BLaER1 treated with 17β-estradiol and CSF1 and Interleukin-3, amounts not matched to agents 10 nM and 100 nM (cell line): ENCODE results near the gene ANK2.

Experiments
- H3K27ac ChIP-seq, 11 experiments: shearing (Covaris generic); formaldehyde crosslinking; 2 replicates each; pipeline ENCODE4 v1.8.1; 2022
- H3K27me3 ChIP-seq, 11 experiments: shearing (Covaris generic); formaldehyde crosslinking; 2 replicates each; pipeline ENCODE4 v1.8.1; 2022
- H3K36me3 ChIP-seq, 11 experiments: shearing (Covaris generic); formaldehyde crosslinking; 2 replicates each; pipeline ENCODE4 v1.8.1; 2022
- H3K4me1 ChIP-seq, 10 experiments: shearing (Covaris generic); formaldehyde crosslinking; 2 replicates each; pipeline ENCODE4 v1.8.1; 2022
- H3K4me2 ChIP-seq, 11 experiments: shearing (Covaris generic); formaldehyde crosslinking; 2 replicates each; pipeline ENCODE4 v1.8.1; 2022
- H3K4me3 ChIP-seq, 10 experiments: shearing (Covaris generic); formaldehyde crosslinking; 2 replicates each; pipeline ENCODE4 v1.8.1; 2022
- H3K9ac ChIP-seq, 11 experiments: shearing (Covaris generic); formaldehyde crosslinking; 2 replicates each; pipeline ENCODE4 v1.8.1; 2022
- H3K9me3 ChIP-seq, 11 experiments: shearing (Covaris generic); formaldehyde crosslinking; replicated peaks in 1 of 11; 2 replicates each; pipeline ENCODE4 v1.8.1; 2022
- H4K20me1 ChIP-seq, 11 experiments: shearing (Covaris generic); formaldehyde crosslinking; 2 replicates each; pipeline ENCODE4 v1.8.1; 2022
- Cebpa-rat ChIP-seq, 11 experiments: shearing (Covaris generic); IDR thresholded peaks; 2 replicates each; pipeline ENCODE4 v1.8.1; 2022

The ANK2 gene

GRCh38 chr4:113148925-113149324, 99.5 kb downstream of the ANK2 start:
- Histone ChIP-seq H3K27me3 (no peaks in the 10 kb centered on the region), H3K27ac (no peak overlapping the region), H3K9ac (no peak overlapping the region), H3K4me1 (peaks cover 0 to 25% (median 11%) of the 10 kb centered on the region in 10 experiments; a peak in 13 of 20 replicates), H3K9me3 (no peaks in the 10 kb centered on the region), H3K4me2 (no peak overlapping the region), H4K20me1 (no peaks in the 10 kb centered on the region), H3K4me3 (no peak overlapping the region), H3K36me3 (no peaks in the 10 kb centered on the region)
- TF ChIP-seq Cebpa-rat (IDR thresholded peaks at IDR 0.05) = no peak

DNA sequence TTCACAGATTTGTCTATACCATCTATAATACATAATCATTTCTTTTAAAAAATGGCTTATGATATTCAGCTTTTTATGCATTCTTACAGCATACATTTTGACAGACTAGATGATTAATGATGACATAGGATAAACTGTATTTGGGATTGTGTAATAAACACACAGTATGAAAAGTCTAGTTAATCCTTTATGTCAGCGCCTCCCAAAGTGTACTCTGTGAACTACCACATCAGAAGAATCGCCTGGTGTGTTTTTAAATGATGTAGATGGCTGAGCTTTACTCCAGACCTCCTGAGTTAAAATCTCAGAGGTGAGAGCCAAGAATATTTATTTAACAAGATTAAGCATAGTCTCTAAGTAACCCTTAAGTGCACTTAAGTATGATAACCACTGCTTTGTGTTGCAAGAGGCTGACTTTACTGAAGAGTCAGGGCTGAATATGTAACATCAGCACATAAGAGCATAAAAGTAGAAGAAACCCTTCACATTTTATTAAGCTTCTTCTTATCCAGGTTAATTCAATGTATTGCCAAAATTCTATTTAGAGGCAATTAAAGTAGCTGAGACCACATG, 104.2 kb downstream of the ANK2 start:
- no peak overlapping the region for H3K4me2 ChIP-seq
- no peaks in the 10 kb centered on the region for H3K9me3 ChIP-seq
- no peaks in the 10 kb centered on the region for H4K20me1 ChIP-seq
- no peak overlapping the region for H3K9ac ChIP-seq
- peaks cover 0 to 6% (median 0%) of the 10 kb centered on the region in 10 experiments; a peak in 3 of 20 replicates for H3K4me1 ChIP-seq
- no peak for TF ChIP-seq Cebpa-rat (IDR thresholded peaks at IDR 0.05)
- no peaks in the 10 kb centered on the region for H3K27me3 ChIP-seq
- no peak overlapping the region for H3K4me3 ChIP-seq
- H3K27ac ChIP-seq = no peak overlapping the region
- H3K36me3 ChIP-seq = no peaks in the 10 kb centered on the region

DNA sequence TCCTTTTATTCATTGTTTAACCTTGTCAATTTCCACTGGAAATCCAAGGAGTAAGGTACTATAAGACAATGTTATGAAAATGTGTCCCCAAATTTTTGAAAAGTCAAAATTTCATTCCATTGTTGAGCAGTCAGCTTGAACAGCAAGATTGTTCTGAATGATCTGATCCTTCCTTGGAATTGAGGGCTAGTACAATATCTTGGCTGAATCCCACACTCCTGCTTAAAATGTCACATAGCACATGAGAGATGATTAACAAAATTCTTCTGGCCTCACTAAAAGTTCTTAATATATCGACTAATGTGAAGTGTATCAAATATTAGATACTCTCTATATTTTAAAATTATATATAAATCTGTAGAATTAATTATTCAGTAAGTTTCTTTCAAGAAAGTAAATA, 104.8 kb downstream of the ANK2 start:
- no peak overlapping the region for H3K4me3 ChIP-seq
- peaks cover 0 to 6% (median 0%) of the 10 kb centered on the region in 10 experiments; a peak in 3 of 20 replicates for H3K4me1 ChIP-seq
- H3K9me3 ChIP-seq = no peaks in the 10 kb centered on the region
- no peaks in the 10 kb centered on the region for H3K36me3 ChIP-seq
- no peak overlapping the region for H3K27ac ChIP-seq
- no peak overlapping the region for H3K9ac ChIP-seq
- H4K20me1 ChIP-seq = no peaks in the 10 kb centered on the region
- no peaks in the 10 kb centered on the region for H3K27me3 ChIP-seq
- no peak overlapping the region for H3K4me2 ChIP-seq
- no peak for TF ChIP-seq Cebpa-rat (IDR thresholded peaks at IDR 0.05)

DNA sequence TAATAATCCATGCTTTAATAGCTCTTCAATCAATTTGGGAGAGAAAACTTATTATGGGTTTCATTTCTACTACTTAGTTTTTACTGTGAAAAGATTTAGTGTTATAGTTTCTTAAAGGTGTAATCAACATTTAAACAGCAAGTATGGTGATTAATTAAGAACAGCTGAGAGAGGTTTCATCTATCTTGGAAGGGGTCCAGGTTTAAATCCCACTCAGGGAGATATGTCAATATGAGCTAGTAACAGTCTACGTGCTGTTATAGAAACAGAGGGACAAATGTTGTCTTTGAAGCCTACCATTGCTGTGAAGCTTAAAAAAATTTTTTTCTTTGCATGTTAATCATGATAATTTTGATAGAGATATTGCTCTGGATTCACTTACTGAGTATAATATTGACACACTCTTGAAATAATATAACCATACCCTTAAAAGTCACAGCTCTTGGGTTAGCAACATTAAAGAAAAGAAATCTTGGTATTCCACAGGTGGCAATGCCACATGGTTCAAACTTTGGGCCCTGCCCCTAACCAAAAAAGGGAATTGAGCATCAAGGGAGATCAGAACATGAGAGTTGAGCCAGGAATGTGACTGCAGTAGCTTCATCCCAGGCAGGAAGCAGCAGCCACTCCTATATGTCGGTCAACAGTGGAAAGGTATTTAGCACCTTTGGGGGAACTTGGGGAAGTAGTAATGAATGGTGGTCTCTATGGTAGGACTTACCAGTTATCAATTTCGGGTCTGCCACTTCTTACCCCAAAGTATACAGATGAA, 107.8 kb downstream of the ANK2 start:
- Histone ChIP-seq H4K20me1 (no peaks in the 10 kb centered on the region), H3K9ac (no peak overlapping the region), H3K9me3 (no peaks in the 10 kb centered on the region), H3K4me1 (peaks cover 0 to 5% (median 0%) of the 10 kb centered on the region in 10 experiments; a peak in 3 of 20 replicates), H3K4me3 (no peak overlapping the region), H3K36me3 (no peaks in the 10 kb centered on the region), H3K27ac (no peak overlapping the region), H3K27me3 (no peaks in the 10 kb centered on the region), H3K4me2 (no peak overlapping the region)
- no peak for TF ChIP-seq Cebpa-rat (IDR thresholded peaks at IDR 0.05)

GRCh38 chr4:113159942-113160545, 110.6 kb downstream of the ANK2 start:
- no peaks in the 10 kb centered on the region for H3K36me3 ChIP-seq
- no peak for TF ChIP-seq Cebpa-rat (IDR thresholded peaks at IDR 0.05)

DNA sequence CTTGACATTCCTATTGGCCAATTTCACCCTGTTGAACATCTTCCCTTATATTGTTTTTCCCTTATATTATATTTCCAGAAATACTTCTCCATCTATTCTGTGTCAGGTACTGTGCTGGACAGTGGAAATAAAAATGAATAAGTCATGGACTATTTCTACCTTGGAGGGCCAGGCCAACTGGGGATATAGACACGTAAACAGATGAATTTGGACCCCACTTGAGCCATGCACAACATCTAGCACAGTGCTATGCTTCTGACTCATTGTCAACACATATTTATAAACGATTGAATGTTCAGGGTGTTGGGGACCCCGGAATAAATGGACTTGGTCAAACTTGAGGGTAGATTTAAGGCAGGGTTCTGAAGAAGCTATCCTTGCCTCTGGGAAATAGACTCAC, 111.1 kb downstream of the ANK2 start:
- Histone ChIP-seq H3K9me3 (no peaks in the 10 kb centered on the region), H3K36me3 (no peaks in the 10 kb centered on the region), H3K4me3 (no peak overlapping the region), H4K20me1 (no peaks in the 10 kb centered on the region), H3K27me3 (no peaks in the 10 kb centered on the region), H3K4me2 (no peak overlapping the region), H3K9ac (no peak overlapping the region), H3K27ac (no peak overlapping the region), H3K4me1 (no peaks in the 10 kb centered on the region)
- TF ChIP-seq Cebpa-rat (IDR thresholded peaks at IDR 0.05) = no peak

More at GRCh38 chr4:113159942-113160545, 110.6 kb downstream of the ANK2 start:
- Histone ChIP-seq H3K27me3 (no peaks in the 10 kb centered on the region), H4K20me1 (no peaks in the 10 kb centered on the region), H3K27ac (no peak overlapping the region), H3K9ac (no peak overlapping the region), H3K4me2 (no peak overlapping the region), H3K4me3 (no peak overlapping the region), H3K4me1 (no peaks in the 10 kb centered on the region), H3K9me3 (no peaks in the 10 kb centered on the region)

- Histone ChIP-seq H3K9ac (no peak overlapping the region), H4K20me1 (no peaks in the 10 kb centered on the region), H3K4me1 (no peaks in the 10 kb centered on the region), H3K9me3 (no peaks in the 10 kb centered on the region), H3K27me3 (no peaks in the 10 kb centered on the region), H3K4me3 (no peak overlapping the region), H3K4me2 (no peak overlapping the region), H3K36me3 (no peaks in the 10 kb centered on the region), H3K27ac (no peak overlapping the region)
- TF ChIP-seq Cebpa-rat (IDR thresholded peaks at IDR 0.05) = no peak
Observed at GRCh38 chr4:113162089-113162488, 112.6 kb downstream of the ANK2 start.

DNA sequence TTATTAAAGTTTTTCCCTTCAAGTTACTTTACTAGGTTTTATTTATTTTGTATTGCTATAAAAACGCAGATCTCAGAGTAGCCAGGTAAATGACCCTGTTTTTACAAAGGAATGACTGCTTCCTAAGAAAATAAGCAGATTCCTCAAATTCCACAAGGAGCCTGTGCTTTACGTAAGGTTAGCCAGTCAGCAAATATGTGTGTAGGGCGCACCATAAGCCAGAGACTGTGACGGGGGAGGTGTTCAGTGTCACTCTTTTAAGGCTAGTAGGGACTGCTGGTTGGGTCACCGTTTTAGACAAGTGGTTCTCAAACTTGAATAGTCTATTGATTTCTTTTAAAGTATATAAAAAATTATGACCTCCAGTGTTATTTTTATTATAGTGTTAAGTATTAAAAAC, 119.9 kb downstream of the ANK2 start:
- H3K4me2 ChIP-seq = no peak overlapping the region
- no peaks in the 10 kb centered on the region for H3K9me3 ChIP-seq
- TF ChIP-seq Cebpa-rat (IDR thresholded peaks at IDR 0.05) = no peak
- H3K27me3 ChIP-seq = no peaks in the 10 kb centered on the region
- H3K36me3 ChIP-seq = no peaks in the 10 kb centered on the region
- H4K20me1 ChIP-seq = no peaks in the 10 kb centered on the region
- no peak overlapping the region for H3K27ac ChIP-seq
- no peak overlapping the region for H3K9ac ChIP-seq
- no peaks in the 10 kb centered on the region for H3K4me1 ChIP-seq
- H3K4me3 ChIP-seq = no peak overlapping the region

GRCh38 chr4:113170115-113170804, 120.8 kb downstream of the ANK2 start:
- no peak overlapping the region for H3K27ac ChIP-seq
- no peaks in the 10 kb centered on the region for H3K27me3 ChIP-seq
- no peaks in the 10 kb centered on the region for H3K36me3 ChIP-seq
- H3K9ac ChIP-seq = no peak overlapping the region
- H3K4me2 ChIP-seq = no peak overlapping the region
- H3K4me1 ChIP-seq = no peaks in the 10 kb centered on the region
- TF ChIP-seq Cebpa-rat (IDR thresholded peaks at IDR 0.05) = no peak
- no peaks in the 10 kb centered on the region for H3K9me3 ChIP-seq
- H4K20me1 ChIP-seq = no peaks in the 10 kb centered on the region
- H3K4me3 ChIP-seq = no peak overlapping the region
